Tibial nerve (tissue), 4 donors: ENCODE results near the gene AP2A1. TPM values are rescaled to one million over a fixed set of nuclear protein-coding genes. Genes with fewer than 3 reads are reported as not detected.
A peak's percentile ranks its signal among the peaks of the same experiment; 100 is the strongest.

Experiments
- DNase-seq, 2 donors: peaks; one replicate each; pipeline ENCODE4 v3.0.0-alpha.2; 2019; ENCODE audit warnings: low spot score in 2 of 2
- H3K27ac ChIP-seq, 4 donors: fragments of 200-600 bp; sonication (generic) in 3 of 4; one replicate each; pipeline ENCODE4 v1.5.1; 2017 to 2019; ENCODE audit warnings: mild to moderate bottlenecking in 1 of 4
- H3K27me3 ChIP-seq, 2 donors: fragments of 200-600 bp; sonication (generic) in 1 of 2; one replicate each; pipeline versions ENCODE4 v1.5.1 to v1.6.0; 2017 to 2019
- H3K36me3 ChIP-seq, 3 donors: fragments of 200-600 bp; sonication (generic); one replicate each; pipeline ENCODE4 v1.5.1; 2018 to 2019
- H3K4me1 ChIP-seq, 4 donors: fragments of 200-600 bp; sonication (generic) in 3 of 4; one replicate each; pipeline ENCODE4 v1.5.1; 2017 to 2019
- H3K4me3 ChIP-seq, 4 donors: fragments of 200-600 bp; sonication (generic) in 3 of 4; one replicate each; pipeline ENCODE4 v1.5.1; 2017 to 2019; ENCODE audit warnings: mild to moderate bottlenecking in 1 of 4, moderate library complexity in 1 of 4
- H3K9me3 ChIP-seq, 4 donors: fragments of 200-600 bp; sonication (generic) in 3 of 4; one replicate each; pipeline ENCODE4 v1.5.1; 2017 to 2019
- CTCF ChIP-seq, 5 experiments: fragments of 200-600 bp in 3 of 5; fragments of 450-650 bp in 2 of 5; sonication (generic) in 3 of 5; IDR thresholded peaks; one replicate each; pipeline ENCODE4 v1.5.1; 2016 to 2019; ENCODE audit warnings: antibody characterized with exemption in 5 of 5, mild to moderate bottlenecking in 3 of 5, moderate library complexity in 2 of 5
- EP300 ChIP-seq, 2 donors: sonication (generic); formaldehyde crosslinking; IDR thresholded peaks; one replicate each; pipeline ENCODE4 v1.6.1; 2017; ENCODE audit warnings: antibody characterized with exemption in 2 of 2, mild to moderate bottlenecking in 1 of 2
- POLR2A ChIP-seq, 2 donors: fragments of 450-650 bp; IDR thresholded peaks; one replicate each; pipeline ENCODE4 v1.6.1; 2017; ENCODE audit warnings: antibody characterized with exemption in 2 of 2, mild to moderate bottlenecking in 2 of 2, moderate library complexity in 2 of 2
- WGBS, 2 donors: methylation state at CpG; one replicate each; pipeline ENCODE4 v1.1.5; 2018; 5-methylcytosine and 5-hydroxymethylcytosine counted together
- small RNA-seq: library from RNA; depleted of rRNA; stranded (forward); fragments of <200 nt; gene quantifications from one replicate; pipeline ENCODE3, GENCODE V24; 2016
- total RNA-seq, 4 donors: library from RNA; depleted of rRNA; stranded (reverse); fragments of >200 nt; gene quantifications; one replicate each; pipeline ENCODE4 v1.1.0, GENCODE V29; 2016

Gene AP2A1
- total RNA-seq, 4 donors from 2014 or later = 92.9 to 117 (median 104) TPM

- no peaks in the 10 kb centered on the region for H3K27me3 ChIP-seq
- 73 to 77% methylated on average over 21 of the region's 21 CpGs for WGBS, 2 donors
- peak overlapping the region in 2 of 4 donors; percentile 28 to 60 for H3K27ac ChIP-seq
- H3K9me3 ChIP-seq = no peaks in the 10 kb centered on the region
- no peak for DNase-seq
- H3K36me3 ChIP-seq = peaks cover 0 to 68% (median 4%) of the 10 kb centered on the region in 3 donors
- peaks cover 0 to 77% (median 25%) of the 10 kb centered on the region in 4 donors for H3K4me1 ChIP-seq
- no peak overlapping the region for H3K4me3 ChIP-seq
- TF ChIP-seq CTCF (IDR thresholded peaks at IDR 0.05) (no peak), EP300 (IDR thresholded peaks at IDR 0.05) (no peak), POLR2A (IDR thresholded peaks at IDR 0.05) (no peak)
These were observed 89.1 kb downstream of the AP2A1 start for GRCh38 chr19:49855676-49856573.

GRCh38 chr19:49856574-49857021 lies 89.8 kb downstream of the AP2A1 start:
- Histone ChIP-seq H3K27ac (peak overlapping the region in 1 of 4 donors; percentile 60), H3K4me1 (peaks cover 0 to 84% (median 29%) of the 10 kb centered on the region in 4 donors), H3K36me3 (peaks cover 0 to 75% (median 4%) of the 10 kb centered on the region in 3 donors), H3K9me3 (no peaks in the 10 kb centered on the region), H3K4me3 (no peak overlapping the region), H3K27me3 (no peaks in the 10 kb centered on the region)
- WGBS, 2 donors = 82 to 87% methylated on average over 7 to 13 of the region's 18 CpGs
- no peak for DNase-seq
- no peak for TF ChIP-seq CTCF (IDR thresholded peaks at IDR 0.05)
- TF ChIP-seq POLR2A (IDR thresholded peaks at IDR 0.05) = no peak
- no peak for TF ChIP-seq EP300 (IDR thresholded peaks at IDR 0.05)

Small RNAs within 50 kb of the gene (small RNA-seq; reads per million reads assigned to genes)
- gene MIR4749 = not detected
- not detected for gene MIR6799
- not detected for gene RNU6-841P

Other genes starting within 250 kb of the AP2A1 start
- gene RCN3, start 239.0 kb upstream of the AP2A1 start, total RNA-seq = 100 to 1,000 TPM in 1 of 4 donors, 10 to 100 TPM in 3; 37.9 to 162 (median 49.9) TPM
- gene NOSIP, start 186.4 kb upstream of the AP2A1 start, total RNA-seq = 10 to 100 TPM; 43.0 to 83.1 (median 71.9) TPM
- under 1 TPM in 3 of 4 donors, not detected in 1; 0.42 to 0.78 (median 0.44) TPM for gene PRRG2, start 185.7 kb upstream of the AP2A1 start, total RNA-seq
- 10 to 100 TPM; 11.6 to 32.7 (median 18.1) TPM for gene PRR12, start 175.8 kb upstream of the AP2A1 start, total RNA-seq
- 100 to 1,000 TPM in 3 of 4 donors, 10 to 100 TPM in 1; 81.6 to 190 (median 162) TPM for gene RRAS, start 126.9 kb upstream of the AP2A1 start, total RNA-seq
- 10 to 100 TPM; 20.1 to 53.7 (median 31.1) TPM for gene SCAF1, start 124.8 kb upstream of the AP2A1 start, total RNA-seq
- 10 to 100 TPM; 41.4 to 85.2 (median 72.4) TPM for gene IRF3, start 101.1 kb upstream of the AP2A1 start, total RNA-seq
- gene BCL2L12, start 101.1 kb upstream of the AP2A1 start, total RNA-seq = 1 to 10 TPM; 4.7 to 6.8 (median 5.8) TPM
- gene PRMT1, start 89.7 kb upstream of the AP2A1 start, total RNA-seq = 100 to 1,000 TPM; 106 to 147 (median 132) TPM
- gene ADM5, start 77.4 kb upstream of the AP2A1 start, total RNA-seq = 1 to 10 TPM in 2 of 4 donors, not detected in 2; 1.5 to 4.3 TPM
- 1 to 10 TPM in 3 of 4 donors, under 1 TPM in 1; 0.44 to 4.1 (median 2.2) TPM for gene CPT1C, start 75.9 kb upstream of the AP2A1 start, total RNA-seq
- 1 to 10 TPM; 1.1 to 2.5 (median 1.6) TPM for gene TSKS, start 3.7 kb upstream of the AP2A1 start, total RNA-seq
- gene FUZ, start 46.3 kb downstream of the AP2A1 start, total RNA-seq = 10 to 100 TPM; 19.0 to 31.7 (median 26.8) TPM
- 10 to 100 TPM; 26.2 to 54.0 (median 29.4) TPM for gene MED25, start 51.3 kb downstream of the AP2A1 start, total RNA-seq
- 100 to 1,000 TPM in 2 of 4 donors, 10 to 100 TPM in 2; 75.6 to 113 (median 91.9) TPM for gene PTOV1, start 84.2 kb downstream of the AP2A1 start, total RNA-seq
- gene PNKP, start 100.6 kb downstream of the AP2A1 start, total RNA-seq = 100 to 1,000 TPM in 1 of 4 donors, 10 to 100 TPM in 3; 52.7 to 158 (median 79.5) TPM
- gene AKT1S1, start 110.4 kb downstream of the AP2A1 start, total RNA-seq = 10 to 100 TPM; 20.6 to 27.4 (median 25.4) TPM
- 10 to 100 TPM; 47.7 to 56.5 (median 49.0) TPM for gene TBC1D17, start 110.7 kb downstream of the AP2A1 start, total RNA-seq
- gene IL4I1, start 129.9 kb downstream of the AP2A1 start, total RNA-seq = 1 to 10 TPM in 2 of 4 donors, under 1 TPM in 1, not detected in 1; 0.63 to 3.0 (median 1.7) TPM
- gene ATF5, start 162.2 kb downstream of the AP2A1 start, total RNA-seq = 10 to 100 TPM; 12.6 to 19.0 (median 14.8) TPM
- 10 to 100 TPM; 32.8 to 43.5 (median 38.7) TPM for gene NUP62, start 162.5 kb downstream of the AP2A1 start, total RNA-seq
- 1 to 10 TPM; 2.6 to 7.5 (median 4.3) TPM for gene SIGLEC11, start 194.2 kb downstream of the AP2A1 start, total RNA-seq